HepG2 (cell line): ENCODE data around the gene FAM24A. TPM values are rescaled to one million over a fixed set of nuclear protein-coding genes. Genes with fewer than 3 reads are reported as not detected.
A peak's percentile ranks its signal among the peaks of the same experiment; 100 is the strongest.

Experiments
- CHCHD3 ChIP-seq: sonication (generic); formaldehyde crosslinking; IDR thresholded peaks from 2 replicates; pipeline ENCODE4 v1.8.0; 2022; ENCODE audit warnings: mild to moderate bottlenecking, missing genetic modification reagents, moderate library complexity
- GPN1 ChIP-seq: sonication (generic); formaldehyde crosslinking; IDR thresholded peaks from 2 replicates; pipeline ENCODE4 v1.5.1; 2020; ENCODE audit warnings: missing genetic modification reagents, borderline replicate concordance
- SKI ChIP-seq: fragments of 450-650 bp; IDR thresholded peaks from one replicate; pipeline ENCODE4 v1.6.1; 2018; ENCODE audit warnings: mild to moderate bottlenecking; ENCODE audit not compliant: partially characterized antibody
- ZNF296 ChIP-seq: sonication (generic); formaldehyde crosslinking; conservative IDR thresholded peaks from 2 replicates; pipeline ENCODE4 v1.5.0; 2020; ENCODE audit warnings: mild to moderate bottlenecking, missing genetic modification reagents
- ZNF564 ChIP-seq: sonication (generic); formaldehyde crosslinking; IDR thresholded peaks from 2 replicates; pipeline ENCODE4 v1.8.1; 2023; ENCODE audit warnings: mild to moderate bottlenecking, missing genetic modification reagents
- ZSCAN29 ChIP-seq: sonication (generic); formaldehyde crosslinking; conservative IDR thresholded peaks from 2 replicates; pipeline ENCODE4 v1.4.0; 2020; ENCODE audit warnings: mild to moderate bottlenecking, missing genetic modification reagents
- polyA plus RNA-seq, 8 experiments: library from polyadenylated mRNA; depleted of rRNA in 3 of 8; stranded (reverse) in 7 of 8; unstranded in 1 of 8; fragments of >200 nt; fragmentation: Illumina TruSeq in 4 of 8; extraction: Trizol in 4 of 8; gene quantifications; 2 replicates each; pipeline versions ENCODE4 v1.2.1 to v1.2.3, GENCODE V29; 2011 to 2016; ENCODE audit warnings: low read depth in 4 of 8, missing spikeins in 1 of 8, mixed read lengths in 1 of 8; ENCODE audit not compliant: insufficient read depth in 1 of 8
- total RNA-seq, 5 experiments: library from RNA; depleted of rRNA; stranded (reverse); fragments of >200 nt; fragmentation: Illumina TruSeq; extraction: Trizol; gene quantifications; 2 replicates each; pipeline ENCODE4 v1.2.3, GENCODE V29; 2016; ENCODE audit warnings: low read depth in 1 of 5
- TF ChIP-seq, protein P1 (sequence below): sonication (generic); formaldehyde crosslinking; IDR thresholded peaks from 2 replicates; pipeline ENCODE4 v1.5.0; 2020; ENCODE audit warnings: mild to moderate bottlenecking, missing genetic modification reagents
- TF ChIP-seq, protein P2 (sequence below): sonication (generic); formaldehyde crosslinking; IDR thresholded peaks from 2 replicates; pipeline ENCODE4 v1.4.0; 2020; ENCODE audit warnings: missing genetic modification reagents, mild to moderate bottlenecking, borderline replicate concordance
- TF ChIP-seq, protein P3 (sequence below): sonication (generic); formaldehyde crosslinking; IDR thresholded peaks from one replicate; pipeline ENCODE4 v1.5.1; 2020; ENCODE audit warnings: mild to moderate bottlenecking, missing genetic modification reagents; ENCODE audit errors: not compliant biosample characterization
- TF ChIP-seq, protein P4 (sequence below): sonication (generic); formaldehyde crosslinking; IDR thresholded peaks from 2 replicates; pipeline ENCODE4 v1.5.1; 2020; ENCODE audit warnings: mild to moderate bottlenecking, missing genetic modification reagents

The FAM24A gene
- total and polyA plus RNA-seq, 2 of the 13 experiments (the other 11 are each of a cell fraction or from before 2014, with no cell fraction given) = not detected

DNA sequence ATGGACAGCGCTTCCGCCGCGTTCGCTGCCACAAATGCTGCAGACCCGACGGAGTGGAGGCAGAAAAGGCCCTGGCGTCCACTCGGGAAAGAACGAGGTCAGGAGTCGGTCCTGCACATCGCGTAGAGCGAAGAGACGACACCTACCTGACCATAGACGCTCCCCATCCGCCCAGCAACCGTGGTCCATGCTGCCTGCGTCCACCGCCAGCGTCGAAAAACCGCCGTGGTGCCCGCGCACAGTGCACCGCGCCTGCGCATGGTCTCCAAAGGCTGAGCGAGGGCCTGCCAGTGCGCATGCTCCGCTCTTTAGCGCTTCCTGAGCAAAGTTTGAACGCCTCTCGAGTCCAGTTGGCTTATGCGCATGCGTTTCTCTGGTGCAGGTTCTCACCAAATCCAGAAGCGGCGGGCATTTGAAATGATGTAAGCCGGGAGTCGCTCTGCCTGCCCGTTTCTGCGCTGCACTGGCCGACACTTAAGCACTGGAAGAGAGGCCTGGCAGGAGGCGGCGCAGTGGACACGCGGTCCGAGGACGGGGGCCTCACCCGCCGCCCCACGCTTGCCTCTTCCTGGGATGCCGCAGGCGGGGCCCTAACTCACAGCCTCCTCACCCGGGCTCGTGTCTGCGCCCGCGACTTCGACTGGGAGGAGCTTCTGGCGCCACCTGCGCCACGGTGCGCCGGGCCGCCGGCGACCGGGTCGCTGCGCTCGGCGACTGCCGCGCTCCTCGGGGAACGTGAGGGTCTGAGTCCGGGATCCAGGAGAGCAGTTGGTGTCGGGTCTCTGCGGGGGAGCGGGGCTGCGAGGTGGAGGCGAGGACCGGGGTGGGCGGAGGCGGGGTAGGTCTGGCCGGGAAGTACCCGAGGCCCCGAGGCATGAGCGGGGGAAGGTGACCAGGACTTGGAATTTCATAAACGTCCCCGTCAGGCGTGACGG lies 30.8 kb upstream of the FAM24A start, which contains the start of gene FAM24B (continued):
- TF ChIP-seq, protein P1, sequence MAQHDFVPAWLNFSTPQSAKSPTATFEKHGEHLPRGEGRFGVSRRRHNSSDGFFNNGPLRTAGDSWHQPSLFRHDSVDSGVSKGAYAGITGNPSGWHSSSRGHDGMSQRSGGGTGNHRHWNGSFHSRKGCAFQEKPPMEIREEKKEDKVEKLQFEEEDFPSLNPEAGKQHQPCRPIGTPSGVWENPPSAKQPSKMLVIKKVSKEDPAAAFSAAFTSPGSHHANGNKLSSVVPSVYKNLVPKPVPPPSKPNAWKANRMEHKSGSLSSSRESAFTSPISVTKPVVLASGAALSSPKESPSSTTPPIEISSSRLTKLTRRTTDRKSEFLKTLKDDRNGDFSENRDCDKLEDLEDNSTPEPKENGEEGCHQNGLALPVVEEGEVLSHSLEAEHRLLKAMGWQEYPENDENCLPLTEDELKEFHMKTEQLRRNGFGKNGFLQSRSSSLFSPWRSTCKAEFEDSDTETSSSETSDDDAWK (CRISPR knock-in tag) = no peak
- peak; percentile 54 for TF ChIP-seq ZNF564
- 0 out of 2 replicates have a peak, but pooled peaks have one; percentile 11 for TF ChIP-seq CHCHD3
- TF ChIP-seq, protein P2, sequence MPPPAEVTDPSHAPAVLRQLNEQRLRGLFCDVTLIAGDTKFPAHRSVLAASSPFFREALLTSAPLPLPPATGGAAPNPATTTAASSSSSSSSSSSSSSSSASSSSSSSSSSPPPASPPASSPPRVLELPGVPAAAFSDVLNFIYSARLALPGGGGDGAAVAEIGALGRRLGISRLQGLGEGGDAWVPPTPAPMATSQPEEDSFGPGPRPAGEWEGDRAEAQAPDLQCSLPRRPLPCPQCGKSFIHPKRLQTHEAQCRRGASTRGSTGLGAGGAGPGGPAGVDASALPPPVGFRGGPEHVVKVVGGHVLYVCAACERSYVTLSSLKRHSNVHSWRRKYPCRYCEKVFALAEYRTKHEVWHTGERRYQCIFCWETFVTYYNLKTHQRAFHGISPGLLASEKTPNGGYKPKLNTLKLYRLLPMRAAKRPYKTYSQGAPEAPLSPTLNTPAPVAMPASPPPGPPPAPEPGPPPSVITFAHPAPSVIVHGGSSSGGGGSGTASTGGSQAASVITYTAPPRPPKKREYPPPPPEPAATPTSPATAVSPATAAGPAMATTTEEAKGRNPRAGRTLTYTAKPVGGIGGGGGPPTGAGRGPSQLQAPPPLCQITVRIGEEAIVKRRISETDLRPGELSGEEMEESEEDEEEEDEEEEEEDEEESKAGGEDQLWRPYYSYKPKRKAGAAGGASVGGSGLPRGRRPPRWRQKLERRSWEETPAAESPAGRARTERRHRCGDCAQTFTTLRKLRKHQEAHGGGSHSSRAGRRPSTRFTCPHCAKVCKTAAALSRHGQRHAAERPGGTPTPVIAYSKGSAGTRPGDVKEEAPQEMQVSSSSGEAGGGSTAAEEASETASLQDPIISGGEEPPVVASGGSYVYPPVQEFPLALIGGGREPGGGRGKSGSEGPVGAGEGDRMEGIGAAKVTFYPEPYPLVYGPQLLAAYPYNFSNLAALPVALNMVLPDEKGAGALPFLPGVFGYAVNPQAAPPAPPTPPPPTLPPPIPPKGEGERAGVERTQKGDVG = no peak
- TF ChIP-seq ZSCAN29 (CRISPR knock-in tag) = peak; percentile 58; the same call in 1 of the 2 replicates
- TF ChIP-seq, protein P3, sequence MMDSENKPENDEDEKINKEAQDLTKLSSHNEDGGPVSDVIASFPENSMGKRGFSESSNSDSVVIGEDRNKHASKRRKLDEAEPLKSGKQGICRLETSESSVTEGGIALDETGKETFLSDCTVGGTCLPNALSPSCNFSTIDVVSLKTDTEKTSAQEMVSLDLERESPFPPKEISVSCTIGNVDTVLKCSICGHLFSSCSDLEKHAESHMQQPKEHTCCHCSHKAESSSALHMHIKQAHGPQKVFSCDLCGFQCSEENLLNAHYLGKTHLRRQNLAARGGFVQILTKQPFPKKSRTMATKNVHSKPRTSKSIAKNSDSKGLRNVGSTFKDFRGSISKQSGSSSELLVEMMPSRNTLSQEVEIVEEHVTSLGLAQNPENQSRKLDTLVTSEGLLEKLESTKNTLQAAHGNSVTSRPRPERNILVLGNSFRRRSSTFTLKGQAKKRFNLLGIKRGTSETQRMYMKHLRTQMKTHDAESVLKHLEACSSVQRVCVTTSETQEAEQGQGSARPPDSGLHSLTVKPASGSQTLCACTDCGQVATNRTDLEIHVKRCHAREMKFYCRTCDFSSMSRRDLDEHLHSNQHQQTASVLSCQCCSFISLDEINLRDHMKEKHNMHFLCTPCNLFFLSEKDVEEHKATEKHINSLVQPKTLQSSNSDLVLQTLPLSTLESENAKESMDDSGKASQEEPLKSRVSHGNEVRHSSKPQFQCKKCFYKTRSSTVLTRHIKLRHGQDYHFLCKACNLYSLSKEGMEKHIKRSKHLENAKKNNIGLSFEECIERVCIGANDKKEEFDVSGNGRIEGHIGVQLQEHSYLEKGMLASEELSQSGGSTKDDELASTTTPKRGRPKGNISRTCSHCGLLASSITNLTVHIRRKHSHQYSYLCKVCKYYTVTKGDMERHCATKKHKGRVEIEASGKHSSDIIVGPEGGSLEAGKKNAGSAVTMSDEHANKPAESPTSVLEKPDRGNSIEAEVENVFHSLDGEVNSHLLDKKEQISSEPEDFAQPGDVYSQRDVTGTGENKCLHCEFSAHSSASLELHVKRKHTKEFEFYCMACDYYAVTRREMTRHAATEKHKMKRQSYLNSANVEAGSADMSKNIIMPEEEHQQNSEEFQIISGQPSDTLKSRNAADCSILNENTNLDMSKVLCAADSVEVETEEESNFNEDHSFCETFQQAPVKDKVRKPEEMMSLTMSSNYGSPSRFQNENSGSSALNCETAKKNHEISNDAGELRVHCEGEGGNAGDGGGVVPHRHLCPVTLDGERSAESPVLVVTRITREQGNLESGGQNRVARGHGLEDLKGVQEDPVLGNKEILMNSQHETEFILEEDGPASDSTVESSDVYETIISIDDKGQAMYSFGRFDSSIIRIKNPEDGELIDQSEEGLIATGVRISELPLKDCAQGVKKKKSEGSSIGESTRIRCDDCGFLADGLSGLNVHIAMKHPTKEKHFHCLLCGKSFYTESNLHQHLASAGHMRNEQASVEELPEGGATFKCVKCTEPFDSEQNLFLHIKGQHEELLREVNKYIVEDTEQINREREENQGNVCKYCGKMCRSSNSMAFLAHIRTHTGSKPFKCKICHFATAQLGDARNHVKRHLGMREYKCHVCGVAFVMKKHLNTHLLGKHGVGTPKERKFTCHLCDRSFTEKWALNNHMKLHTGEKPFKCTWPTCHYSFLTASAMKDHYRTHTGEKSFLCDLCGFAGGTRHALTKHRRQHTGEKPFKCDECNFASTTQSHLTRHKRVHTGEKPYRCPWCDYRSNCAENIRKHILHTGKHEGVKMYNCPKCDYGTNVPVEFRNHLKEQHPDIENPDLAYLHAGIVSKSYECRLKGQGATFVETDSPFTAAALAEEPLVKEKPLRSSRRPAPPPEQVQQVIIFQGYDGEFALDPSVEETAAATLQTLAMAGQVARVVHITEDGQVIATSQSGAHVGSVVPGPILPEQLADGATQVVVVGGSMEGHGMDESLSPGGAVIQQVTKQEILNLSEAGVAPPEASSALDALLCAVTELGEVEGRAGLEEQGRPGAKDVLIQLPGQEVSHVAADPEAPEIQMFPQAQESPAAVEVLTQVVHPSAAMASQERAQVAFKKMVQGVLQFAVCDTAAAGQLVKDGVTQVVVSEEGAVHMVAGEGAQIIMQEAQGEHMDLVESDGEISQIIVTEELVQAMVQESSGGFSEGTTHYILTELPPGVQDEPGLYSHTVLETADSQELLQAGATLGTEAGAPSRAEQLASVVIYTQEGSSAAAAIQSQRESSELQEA = peak; percentile 64
- TF ChIP-seq, protein P4, sequence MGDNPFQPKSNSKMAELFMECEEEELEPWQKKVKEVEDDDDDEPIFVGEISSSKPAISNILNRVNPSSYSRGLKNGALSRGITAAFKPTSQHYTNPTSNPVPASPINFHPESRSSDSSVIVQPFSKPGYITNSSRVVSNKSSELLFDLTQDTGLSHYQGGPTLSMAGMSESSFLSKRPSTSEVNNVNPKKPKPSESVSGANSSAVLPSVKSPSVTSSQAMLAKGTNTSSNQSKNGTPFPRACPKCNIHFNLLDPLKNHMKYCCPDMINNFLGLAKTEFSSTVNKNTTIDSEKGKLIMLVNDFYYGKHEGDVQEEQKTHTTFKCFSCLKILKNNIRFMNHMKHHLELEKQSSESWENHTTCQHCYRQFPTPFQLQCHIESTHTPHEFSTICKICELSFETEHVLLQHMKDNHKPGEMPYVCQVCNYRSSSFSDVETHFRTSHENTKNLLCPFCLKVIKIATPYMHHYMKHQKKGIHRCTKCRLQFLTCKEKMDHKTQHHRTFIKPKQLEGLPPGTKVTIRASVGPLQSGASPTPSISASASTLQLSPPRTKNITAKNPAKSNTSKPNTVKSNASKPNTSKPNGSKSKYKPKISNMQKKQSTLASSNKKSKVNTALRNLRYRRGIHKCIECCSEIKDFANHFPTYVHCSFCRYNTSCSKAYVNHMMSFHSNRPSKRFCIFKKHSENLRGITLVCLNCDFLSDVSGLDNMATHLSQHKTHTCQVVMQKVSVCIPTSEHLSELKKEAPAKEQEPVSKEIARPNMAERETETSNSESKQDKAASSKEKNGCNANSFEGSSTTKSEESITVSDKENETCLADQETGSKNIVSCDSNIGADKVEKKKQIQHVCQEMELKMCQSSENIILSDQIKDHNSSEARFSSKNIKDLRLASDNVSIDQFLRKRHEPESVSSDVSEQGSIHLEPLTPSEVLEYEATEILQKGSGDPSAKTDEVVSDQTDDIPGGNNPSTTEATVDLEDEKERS (CRISPR knock-in tag) = peak; percentile 73; the same call in 1 of the 2 replicates
- TF ChIP-seq SKI = no peak
- no peak for TF ChIP-seq ZNF296 (CRISPR knock-in tag)
- TF ChIP-seq GPN1 (CRISPR knock-in tag) = no peak
